WERI-Rb-1 (cell line): ENCODE data around the gene ATG4D.
"Not testable (repeated sequence)": the region's sequence is repeated elsewhere in the genome, so short reads cannot be mapped to it uniquely, and the experiment has no call there.

ENCODE experiments used
- DNase-seq: peaks from one replicate; pipeline ENCODE4 v3.0.0-alpha.2; 2020
- H3K27ac ChIP-seq: fragments of 250-450 bp; sonication (Bioruptor Pico); 2 replicates; pipeline ENCODE4 v1.5.1; 2020; ENCODE audit warnings: mild to moderate bottlenecking, moderate library complexity
- H3K27me3 ChIP-seq: fragments of 250-450 bp; sonication (Bioruptor Pico); 2 replicates; pipeline ENCODE4 v1.5.1; 2021; ENCODE audit warnings: mild to moderate bottlenecking, low read depth, moderate library complexity; ENCODE audit not compliant: insufficient read depth, severe bottlenecking
- H3K36me3 ChIP-seq: fragments of 250-450 bp; sonication (Bioruptor Pico); 2 replicates; pipeline ENCODE4 v1.5.1; 2020; ENCODE audit warnings: mild to moderate bottlenecking, moderate library complexity
- H3K4me3 ChIP-seq: 2 replicates; pipeline ENCODE4 v1.5.1; 2011; ENCODE audit warnings: low read depth, mild to moderate bottlenecking, control low read depth, low read length
- H3K9me3 ChIP-seq: fragments of 250-450 bp; sonication (Bioruptor Pico); 2 replicates; pipeline ENCODE4 v1.5.1; 2021; ENCODE audit warnings: mild to moderate bottlenecking, moderate library complexity; ENCODE audit not compliant: severe bottlenecking
- TF ChIP-seq, protein P1 (sequence below): IDR thresholded peaks from 2 replicates; pipeline ENCODE4 v1.5.1; 2011; ENCODE audit warnings: low read depth, mild to moderate bottlenecking, control low read depth, inconsistent platforms, low read length

The ATG4D gene

DNA sequence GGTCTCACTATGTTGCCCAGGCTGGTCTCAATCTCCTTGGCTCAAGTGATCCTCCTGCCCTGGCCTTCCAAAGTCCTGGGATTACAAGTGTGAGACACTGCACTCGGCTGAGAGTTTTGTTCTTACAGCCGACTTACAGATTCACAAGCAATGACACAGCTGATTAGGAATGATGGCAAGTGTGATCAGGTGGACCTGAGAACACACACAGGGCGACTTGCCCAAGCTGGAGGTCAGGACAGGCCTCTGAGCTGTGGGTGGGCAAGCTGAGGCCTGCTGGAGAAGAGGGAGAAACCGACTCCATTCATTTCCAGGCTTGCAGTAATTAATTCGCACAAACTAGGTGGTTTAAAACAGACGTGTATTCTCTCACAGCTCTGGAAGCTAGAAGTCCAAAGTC, 8.1 kb upstream of the ATG4D start:
- TF ChIP-seq, protein P1, sequence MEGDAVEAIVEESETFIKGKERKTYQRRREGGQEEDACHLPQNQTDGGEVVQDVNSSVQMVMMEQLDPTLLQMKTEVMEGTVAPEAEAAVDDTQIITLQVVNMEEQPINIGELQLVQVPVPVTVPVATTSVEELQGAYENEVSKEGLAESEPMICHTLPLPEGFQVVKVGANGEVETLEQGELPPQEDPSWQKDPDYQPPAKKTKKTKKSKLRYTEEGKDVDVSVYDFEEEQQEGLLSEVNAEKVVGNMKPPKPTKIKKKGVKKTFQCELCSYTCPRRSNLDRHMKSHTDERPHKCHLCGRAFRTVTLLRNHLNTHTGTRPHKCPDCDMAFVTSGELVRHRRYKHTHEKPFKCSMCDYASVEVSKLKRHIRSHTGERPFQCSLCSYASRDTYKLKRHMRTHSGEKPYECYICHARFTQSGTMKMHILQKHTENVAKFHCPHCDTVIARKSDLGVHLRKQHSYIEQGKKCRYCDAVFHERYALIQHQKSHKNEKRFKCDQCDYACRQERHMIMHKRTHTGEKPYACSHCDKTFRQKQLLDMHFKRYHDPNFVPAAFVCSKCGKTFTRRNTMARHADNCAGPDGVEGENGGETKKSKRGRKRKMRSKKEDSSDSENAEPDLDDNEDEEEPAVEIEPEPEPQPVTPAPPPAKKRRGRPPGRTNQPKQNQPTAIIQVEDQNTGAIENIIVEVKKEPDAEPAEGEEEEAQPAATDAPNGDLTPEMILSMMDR: no peak
- H3K4me3 ChIP-seq: no peak overlapping the region
- H3K36me3 ChIP-seq: no peaks in the 10 kb centered on the region
- H3K9me3 ChIP-seq: no peaks in the 10 kb centered on the region
- no peak for DNase-seq
- H3K27me3 ChIP-seq: no peaks in the 10 kb centered on the region
- H3K27ac ChIP-seq: no peak overlapping the region

DNA sequence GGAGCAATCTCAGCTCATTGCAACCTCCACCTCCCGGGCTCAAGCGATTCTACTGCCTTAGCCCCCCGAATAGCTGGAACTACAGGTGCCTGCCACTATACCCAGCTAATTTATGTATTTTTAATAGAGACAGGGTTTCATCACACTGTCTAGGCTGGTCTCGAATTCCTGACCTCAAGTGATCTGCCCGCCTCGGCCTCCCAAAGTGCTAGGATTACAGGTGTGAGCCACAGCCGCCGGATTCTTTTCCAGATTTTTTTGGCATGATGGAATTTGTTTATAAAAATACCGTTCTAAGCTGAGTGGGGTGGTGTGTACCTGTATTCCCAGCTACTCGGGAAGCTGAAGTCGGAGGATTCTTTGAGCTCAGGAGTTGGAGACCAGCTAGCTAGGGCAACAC, 6.0 kb upstream of the ATG4D start:
- H3K36me3 ChIP-seq: no peaks in the 10 kb centered on the region
- no peak overlapping the region for H3K4me3 ChIP-seq
- TF ChIP-seq, protein P1: no peak
- H3K9me3 ChIP-seq: no peaks in the 10 kb centered on the region
- no peak overlapping the region for H3K27ac ChIP-seq
- DNase-seq: no peak
- H3K27me3 ChIP-seq: no peaks in the 10 kb centered on the region

DNA sequence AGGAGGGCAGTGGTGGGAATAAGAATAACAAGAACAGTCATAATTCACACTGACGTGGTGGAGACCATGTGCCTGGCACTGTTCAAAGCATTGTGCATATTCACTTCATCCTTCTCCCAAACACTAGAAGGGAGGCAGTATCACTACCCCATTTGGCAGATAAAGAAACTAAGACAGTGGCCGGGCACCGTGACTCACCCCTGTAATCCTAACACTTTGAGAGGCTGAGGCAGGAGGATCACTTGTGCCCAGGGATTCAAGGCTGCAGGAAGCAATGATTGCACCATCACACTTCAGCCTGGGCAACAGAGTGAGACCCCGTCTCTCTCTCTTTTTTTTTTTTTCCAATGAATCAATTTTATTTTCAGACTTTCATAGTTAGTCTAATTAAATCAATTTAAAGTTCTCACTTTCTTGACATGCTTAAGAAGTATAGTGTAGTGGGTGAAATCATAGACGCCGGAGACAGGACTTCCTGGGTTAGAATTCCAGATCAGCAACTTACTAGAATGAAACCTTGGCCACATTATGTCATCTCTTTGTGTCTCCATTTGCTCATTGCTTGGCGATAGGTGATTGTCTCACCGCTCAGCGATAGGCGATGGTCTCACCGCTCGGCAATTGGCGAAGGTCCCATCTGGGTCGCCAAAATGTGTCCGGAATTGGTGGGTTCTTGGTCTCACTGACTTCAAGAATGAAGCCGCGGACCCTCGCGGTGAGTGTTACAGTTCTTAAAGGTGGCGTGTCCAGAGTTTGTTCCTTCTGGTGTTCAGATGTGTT, 5.3 kb upstream of the ATG4D start:
- Histone ChIP-seq H3K27ac (no peak overlapping the region), H3K36me3 (no peaks in the 10 kb centered on the region), H3K27me3 (no peaks in the 10 kb centered on the region), H3K9me3 (no peaks in the 10 kb centered on the region), H3K4me3 (no peak overlapping the region)
- TF ChIP-seq, protein P1: no peak
- DNase-seq: no peak

DNA sequence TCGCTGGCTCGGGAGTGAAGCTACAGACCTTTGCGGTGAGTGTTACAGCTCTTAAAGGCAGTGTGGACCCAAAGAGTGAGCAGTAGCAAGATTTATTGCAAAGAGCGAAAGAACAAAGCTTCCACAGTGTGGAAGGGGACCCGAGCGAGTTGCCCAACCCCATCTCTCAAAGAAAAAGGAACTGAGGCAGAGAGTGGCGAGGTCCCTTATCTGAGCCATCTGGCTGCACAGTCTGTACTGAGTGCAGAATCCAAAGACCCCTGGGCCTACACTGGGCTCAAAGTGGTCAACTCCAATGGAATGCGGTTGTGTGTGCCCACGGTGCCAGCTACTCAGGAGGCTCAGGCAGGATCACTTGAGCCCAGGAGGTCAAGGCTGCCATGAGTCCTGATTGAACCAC, 4.7 kb upstream of the ATG4D start:
- H3K27me3 ChIP-seq, H3K36me3 ChIP-seq, H3K4me3 ChIP-seq, DNase-seq, H3K9me3 ChIP-seq, H3K27ac ChIP-seq: not testable (repeated sequence)

GRCh38 chr19:10543059-10543419, 665 bp upstream of the ATG4D start:
- no peak for DNase-seq
- peaks cover 26% of the 10 kb centered on the region for H3K36me3 ChIP-seq
- H3K27ac ChIP-seq: no peak overlapping the region
- TF ChIP-seq, protein P1: no peak
- H3K27me3 ChIP-seq: no peaks in the 10 kb centered on the region
- no peaks in the 10 kb centered on the region for H3K9me3 ChIP-seq
- peak overlapping the region; percentile 60 for H3K4me3 ChIP-seq

DNA sequence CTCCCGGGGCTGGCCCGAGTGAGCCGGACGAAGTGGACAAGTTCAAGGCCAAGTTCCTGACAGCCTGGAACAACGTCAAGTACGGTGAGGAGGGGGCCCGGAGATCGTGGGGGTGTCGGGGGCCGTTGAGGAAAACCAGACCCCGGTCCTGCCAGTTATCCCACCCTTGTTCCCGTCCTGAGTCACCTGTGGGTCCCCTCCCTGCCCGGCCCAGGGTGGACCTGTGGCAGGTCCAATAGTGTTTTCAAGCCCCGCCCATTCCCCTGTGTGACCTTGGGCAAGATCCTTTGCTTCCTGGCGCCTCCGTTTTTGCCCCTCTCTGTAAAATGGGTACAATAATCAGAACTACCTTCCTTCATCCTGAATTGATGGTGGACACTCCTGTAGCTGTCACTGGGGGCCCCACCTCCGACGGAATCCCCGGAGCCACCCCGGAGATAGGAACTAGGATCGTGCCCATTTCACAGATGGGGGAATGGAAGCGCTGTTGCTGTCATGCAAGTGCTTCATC, 593 bp downstream of the ATG4D start:
- H3K27me3 ChIP-seq: no peaks in the 10 kb centered on the region
- peak overlapping the region; percentile 60 for H3K4me3 ChIP-seq
- peaks cover 39% of the 10 kb centered on the region for H3K36me3 ChIP-seq
- TF ChIP-seq, protein P1: no peak
- peak overlapping the region; percentile 92 for H3K27ac ChIP-seq
- peak; percentile 48 for DNase-seq
- no peaks in the 10 kb centered on the region for H3K9me3 ChIP-seq
